Gastroesophageal sphincter (tissue), 4 donors: ENCODE results near the gene SEC14L2. TPM values are rescaled to one million over a fixed set of nuclear protein-coding genes. Genes with fewer than 3 reads are reported as not detected.

Experiments
- ATAC-seq: fragments of 150-250 bp; one replicate; pipeline ENCODE4 v1.9.1; 2016; ENCODE audit warnings: mild to moderate bottlenecking, moderate library complexity
- H3K27ac ChIP-seq, 4 donors: fragments of 200-600 bp; sonication (generic) in 3 of 4; 1 replicate in 3 of 4; 2 replicates in 1 of 4; pipeline ENCODE4 v1.5.1; 2016 to 2019
- H3K27me3 ChIP-seq: fragments of 200-600 bp; sonication (generic); one replicate; pipeline ENCODE4 v1.5.1; 2019
- H3K36me3 ChIP-seq, 2 donors: fragments of 200-600 bp; sonication (generic); one replicate each; pipeline ENCODE4 v1.5.1; 2019; ENCODE audit warnings: control low read depth in 1 of 2
- H3K4me1 ChIP-seq, 3 donors: fragments of 200-600 bp; sonication (generic); 1 replicate in 2 of 3; 2 replicates in 1 of 3; pipeline ENCODE4 v1.5.1; 2016 to 2019; ENCODE audit warnings: control low read depth in 2 of 3
- H3K4me3 ChIP-seq, 2 donors: fragments of 200-600 bp; sonication (generic); one replicate each; pipeline ENCODE4 v1.5.1; 2019; ENCODE audit warnings: mild to moderate bottlenecking in 1 of 2, moderate library complexity in 1 of 2
- H3K9me3 ChIP-seq, 3 donors: fragments of 200-600 bp; sonication (generic); one replicate each; pipeline ENCODE4 v1.5.1; 2017 to 2019; ENCODE audit warnings: control low read depth in 2 of 3
- EP300 ChIP-seq: sonication (generic); formaldehyde crosslinking; IDR thresholded peaks from one replicate; pipeline ENCODE4 v1.6.1; 2017; ENCODE audit warnings: antibody characterized with exemption, mild to moderate bottlenecking
- POLR2A ChIP-seq, 2 donors: fragments of 450-650 bp; IDR thresholded peaks; one replicate each; pipeline ENCODE4 v1.6.1; 2017; ENCODE audit warnings: antibody characterized with exemption in 2 of 2, mild to moderate bottlenecking in 2 of 2, moderate library complexity in 1 of 2
- POLR2AphosphoS5 ChIP-seq: sonication (generic); formaldehyde crosslinking; IDR thresholded peaks from one replicate; pipeline ENCODE4 v1.6.1; 2017; ENCODE audit warnings: antibody characterized with exemption
- WGBS, 2 donors: methylation state at CpG; one replicate each; pipeline ENCODE4 v1.1.5; 2018; ENCODE audit warnings: low coverage in 1 of 2; 5-methylcytosine and 5-hydroxymethylcytosine counted together
- total RNA-seq, 4 donors: library from RNA; depleted of rRNA; stranded (reverse); fragments of >200 nt; gene quantifications; one replicate each; pipeline ENCODE4 v1.1.0, GENCODE V29; 2016
- TF ChIP-seq, protein P1 (sequence below), 4 experiments: fragments of 200-600 bp in 2 of 4; fragments of 450-650 bp in 2 of 4; sonication (generic) in 1 of 4; IDR thresholded peaks; one replicate each; pipeline ENCODE4 v1.5.1; 2017 to 2019; ENCODE audit warnings: antibody characterized with exemption in 4 of 4, mild to moderate bottlenecking in 2 of 4, moderate library complexity in 2 of 4

The SEC14L2 gene
- total RNA-seq, result 10 to 100 TPM in 3 of 4 donors, 1 to 10 TPM in 1; 8.1 to 27.2 (median 15.8) TPM

- TF ChIP-seq POLR2A (IDR thresholded peaks at IDR 0.05) (peak; percentile 22 to 31), POLR2AphosphoS5 (peak; percentile 34), EP300 (no peak)
- Histone ChIP-seq H3K36me3 (no peaks in the 10 kb centered on the region), H3K27ac (peak within 1 kb of the TSS; percentile 1 to 78 (median 74)), H3K4me1 (peaks cover 0 to 45% (median 13%) of the 10 kb centered on the region in 3 donors), H3K9me3 (no peaks in the 10 kb centered on the region), H3K27me3 (no peaks in the 10 kb centered on the region), H3K4me3 (peak within 1 kb of the TSS; percentile 38 to 84)
- peak; percentile 82 for ATAC-seq
- WGBS, 2 donors, result 0% methylated on average over 2 of the region's 56 CpGs; no CpG with 5 or more reads in 1 of the 2 donors
Observed at GRCh38 chr22:30396871-30397655, at the start of gene SEC14L2. Gene SEC14L2, plus strand, starts transcription at chr22:30397018. Its CDS starts 99 bp downstream, at chr22:30397117.

GRCh38 chr22:30347255-30347892 lies 49.4 kb upstream of the SEC14L2 start:
- TF ChIP-seq, protein P1, sequence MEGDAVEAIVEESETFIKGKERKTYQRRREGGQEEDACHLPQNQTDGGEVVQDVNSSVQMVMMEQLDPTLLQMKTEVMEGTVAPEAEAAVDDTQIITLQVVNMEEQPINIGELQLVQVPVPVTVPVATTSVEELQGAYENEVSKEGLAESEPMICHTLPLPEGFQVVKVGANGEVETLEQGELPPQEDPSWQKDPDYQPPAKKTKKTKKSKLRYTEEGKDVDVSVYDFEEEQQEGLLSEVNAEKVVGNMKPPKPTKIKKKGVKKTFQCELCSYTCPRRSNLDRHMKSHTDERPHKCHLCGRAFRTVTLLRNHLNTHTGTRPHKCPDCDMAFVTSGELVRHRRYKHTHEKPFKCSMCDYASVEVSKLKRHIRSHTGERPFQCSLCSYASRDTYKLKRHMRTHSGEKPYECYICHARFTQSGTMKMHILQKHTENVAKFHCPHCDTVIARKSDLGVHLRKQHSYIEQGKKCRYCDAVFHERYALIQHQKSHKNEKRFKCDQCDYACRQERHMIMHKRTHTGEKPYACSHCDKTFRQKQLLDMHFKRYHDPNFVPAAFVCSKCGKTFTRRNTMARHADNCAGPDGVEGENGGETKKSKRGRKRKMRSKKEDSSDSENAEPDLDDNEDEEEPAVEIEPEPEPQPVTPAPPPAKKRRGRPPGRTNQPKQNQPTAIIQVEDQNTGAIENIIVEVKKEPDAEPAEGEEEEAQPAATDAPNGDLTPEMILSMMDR (IDR thresholded peaks at IDR 0.05), result no peak
- TF ChIP-seq POLR2A (IDR thresholded peaks at IDR 0.05) (no peak), EP300 (no peak), POLR2AphosphoS5 (no peak)
- Histone ChIP-seq H3K9me3 (no peaks in the 10 kb centered on the region), H3K27ac (no peak overlapping the region), H3K27me3 (no peaks in the 10 kb centered on the region), H3K36me3 (peaks cover 3 to 100% of the 10 kb centered on the region in 2 donors), H3K4me1 (peaks cover 0 to 60% (median 3%) of the 10 kb centered on the region in 3 donors), H3K4me3 (no peak overlapping the region)
- no peak for ATAC-seq
- 51 to 60% methylated on average over 4 to 5 of the region's 5 CpGs for WGBS, 2 donors

DNA sequence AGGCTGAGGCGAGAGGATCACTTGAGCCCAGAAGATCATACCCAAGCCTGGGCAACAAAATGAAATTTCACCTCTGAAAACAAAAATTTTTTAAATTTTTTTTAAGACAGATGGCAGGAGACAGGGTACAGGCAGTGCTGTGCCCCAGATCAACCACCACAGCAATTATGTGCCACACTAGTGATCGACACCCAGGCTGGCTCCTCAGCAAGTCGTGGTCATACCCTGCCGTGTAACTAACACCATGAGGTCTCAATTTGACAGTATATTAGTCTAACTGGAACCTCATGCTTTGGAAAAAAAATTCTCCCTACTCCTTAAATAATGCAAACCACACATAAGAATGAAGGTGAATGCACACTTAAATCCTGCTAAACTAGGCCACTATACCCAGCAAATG lies 48.4 kb upstream of the SEC14L2 start:
- ATAC-seq, result no peak
- Histone ChIP-seq H3K27ac (peak overlapping the region in 1 of 4 donors; percentile 22), H3K4me1 (peaks cover 0 to 63% (median 3%) of the 10 kb centered on the region in 3 donors), H3K9me3 (no peaks in the 10 kb centered on the region), H3K4me3 (no peak overlapping the region), H3K36me3 (peaks cover 0 to 98% of the 10 kb centered on the region in 2 donors), H3K27me3 (no peaks in the 10 kb centered on the region)
- WGBS, 2 donors, result 67 to 70% methylated on average over 3 to 4 of the region's 4 CpGs
- TF ChIP-seq POLR2AphosphoS5, result no peak

DNA sequence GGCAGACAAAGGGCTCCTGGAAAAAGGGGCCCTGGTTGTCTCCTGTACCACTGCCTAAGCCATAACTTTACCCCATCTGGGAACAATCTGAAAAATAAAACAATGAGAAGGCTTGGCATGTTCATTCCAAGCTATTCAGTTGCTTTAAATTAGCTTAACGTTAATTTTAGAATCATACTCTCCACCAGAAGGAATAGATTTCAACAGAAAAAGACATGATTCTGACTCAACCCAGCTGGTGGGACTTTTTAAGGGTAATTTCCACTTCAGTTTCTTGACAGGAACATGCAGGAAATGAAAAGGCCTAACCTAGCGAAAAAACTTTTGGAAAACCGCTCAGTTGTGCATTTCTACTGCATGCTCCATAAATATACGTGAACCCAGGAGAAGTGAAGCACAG lies 48.0 kb upstream of the SEC14L2 start:
- Histone ChIP-seq H3K27ac (peak overlapping the region in 1 of 4 donors; percentile 22), H3K27me3 (no peaks in the 10 kb centered on the region), H3K4me1 (peaks cover 0 to 63% (median 3%) of the 10 kb centered on the region in 3 donors), H3K9me3 (no peaks in the 10 kb centered on the region), H3K4me3 (no peak overlapping the region), H3K36me3 (peaks cover 0 to 98% of the 10 kb centered on the region in 2 donors)
- TF ChIP-seq POLR2A (IDR thresholded peaks at IDR 0.05), result no peak
- WGBS, 2 donors, result 55 to 69% methylated on average over 4 of the region's 4 CpGs
- no peak for ATAC-seq

GRCh38 chr22:30351226-30351625 lies 45.6 kb upstream of the SEC14L2 start:
- Histone ChIP-seq H3K36me3 (peaks cover 0 to 73% of the 10 kb centered on the region in 2 donors), H3K4me3 (no peak overlapping the region), H3K27me3 (no peaks in the 10 kb centered on the region), H3K27ac (no peak overlapping the region), H3K4me1 (peaks cover 9 to 84% (median 20%) of the 10 kb centered on the region in 3 donors), H3K9me3 (no peaks in the 10 kb centered on the region)
- TF ChIP-seq, protein P1 (IDR thresholded peaks at IDR 0.05), result no peak
- TF ChIP-seq POLR2AphosphoS5, result no peak
- no peak for TF ChIP-seq POLR2A (IDR thresholded peaks at IDR 0.05)
- no peak for TF ChIP-seq EP300
- 78 to 81% methylated on average over 3 of the region's 3 CpGs for WGBS, 2 donors
- ATAC-seq, result no peak

DNA sequence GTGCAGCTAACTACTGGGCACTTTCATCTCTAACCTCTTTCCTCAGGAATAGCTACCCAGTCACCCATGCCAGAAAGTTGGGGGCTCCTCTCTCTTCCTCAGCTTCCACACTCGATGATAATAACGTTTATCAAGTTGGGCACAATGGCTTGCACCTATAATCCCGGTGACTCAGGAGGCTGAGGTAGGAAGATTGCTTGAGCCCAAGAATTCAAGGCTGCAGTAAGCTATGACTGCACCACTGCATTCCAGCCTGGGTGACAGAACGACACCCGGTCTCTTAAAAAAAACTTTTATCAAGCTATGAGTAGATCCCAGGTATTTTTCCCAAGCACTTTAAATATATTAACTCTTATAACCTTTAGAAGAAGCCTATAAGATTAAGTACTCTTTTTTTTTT lies 42.2 kb upstream of the SEC14L2 start:
- TF ChIP-seq EP300, result no peak
- no peak for TF ChIP-seq POLR2AphosphoS5
- TF ChIP-seq POLR2A (IDR thresholded peaks at IDR 0.05), result no peak
- TF ChIP-seq, protein P1 (IDR thresholded peaks at IDR 0.05), result no peak
- no peaks in the 10 kb centered on the region for H3K9me3 ChIP-seq
- H3K27ac ChIP-seq, result no peak overlapping the region
- ATAC-seq, result no peak
- no peaks in the 10 kb centered on the region for H3K27me3 ChIP-seq
- peaks cover 0 to 39% of the 10 kb centered on the region in 2 donors for H3K36me3 ChIP-seq
- H3K4me3 ChIP-seq, result peak overlapping the region in 1 of 2 donors; percentile 76
- WGBS, 2 donors, result 56 to 69% methylated on average over 3 to 5 of the region's 5 CpGs
- H3K4me1 ChIP-seq, result peaks cover 9 to 68% (median 22%) of the 10 kb centered on the region in 3 donors
